NCI-H146 treated with DMSO at 0.1 percent for 48 hours (cell line): ENCODE data around the gene TIMMDC1.
A peak's percentile ranks its signal among the peaks of the same experiment; 100 is the strongest.

Source experiments
- DNase-seq: peaks from one replicate; lab custom pipeline; 2025; ENCODE audit not compliant: unreplicated experiment; lab: John Stamatoyannopoulos, UW

TIMMDC1 gene

DNA sequence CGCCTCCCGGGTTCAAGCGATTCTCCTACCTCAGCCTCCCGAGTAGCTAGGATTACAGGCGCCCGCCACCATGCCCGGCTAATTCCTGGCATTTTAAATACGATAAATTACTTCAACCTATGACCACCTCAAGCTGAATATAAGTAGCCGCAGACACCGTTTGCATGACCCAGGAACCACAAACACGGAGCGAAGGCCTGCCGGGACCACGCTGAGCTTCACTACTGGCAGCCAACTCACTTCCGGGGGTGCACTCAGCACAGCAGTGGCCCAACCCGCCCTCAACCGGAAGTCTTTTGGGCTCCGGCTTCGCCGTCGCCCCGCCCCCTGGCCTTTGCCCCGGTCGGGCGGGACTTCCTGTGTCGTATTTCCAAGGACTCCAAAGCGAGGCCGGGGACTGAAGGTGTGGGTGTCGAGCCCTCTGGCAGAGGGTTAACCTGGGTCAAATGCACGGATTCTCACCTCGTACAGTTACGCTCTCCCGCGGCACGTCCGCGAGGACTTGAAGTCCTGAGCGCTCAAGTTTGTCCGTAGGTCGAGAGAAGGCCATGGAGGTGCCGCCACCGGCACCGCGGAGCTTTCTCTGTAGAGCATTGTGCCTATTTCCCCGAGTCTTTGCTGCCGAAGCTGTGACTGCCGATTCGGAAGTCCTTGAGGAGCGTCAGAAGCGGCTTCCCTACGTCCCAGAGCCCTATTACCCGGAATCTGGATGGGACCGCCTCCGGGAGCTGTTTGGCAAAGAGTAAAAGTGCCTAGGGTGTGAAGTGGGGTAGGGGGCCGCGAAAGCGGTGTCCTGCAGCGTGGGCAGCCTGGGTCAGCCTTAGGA is at the start of gene TIMMDC1:
Gene TIMMDC1, plus strand, starts transcription at position 362 of the 826 bp plus-strand sequence. Its CDS starts 187 bp downstream, at position 549.
- peak; percentile 97 for DNase-seq

DNA sequence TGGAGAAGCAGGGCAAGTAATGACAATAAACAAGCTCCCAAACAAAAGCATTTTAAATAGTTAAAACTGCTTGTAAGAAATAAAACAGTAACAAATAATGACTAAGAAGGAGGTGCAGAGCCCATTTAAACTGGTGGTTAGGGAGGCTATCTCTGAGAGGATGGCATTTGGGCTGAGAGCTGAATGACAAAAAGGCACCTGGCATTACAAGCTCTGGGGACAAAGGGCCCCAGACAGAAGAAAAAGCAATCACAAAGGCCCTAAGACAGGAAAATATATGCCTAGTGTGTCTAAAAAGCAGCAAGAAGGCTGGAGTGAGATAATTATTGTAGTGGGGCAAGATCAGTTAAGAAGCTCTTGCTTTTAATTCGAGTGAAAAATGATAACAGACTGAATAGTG is 44.5 kb upstream of the TIMMDC1 start:
- no peak for DNase-seq

GRCh38 chr3:119456469-119456868 is 41.9 kb upstream of the TIMMDC1 start:
- no peak for DNase-seq

DNA sequence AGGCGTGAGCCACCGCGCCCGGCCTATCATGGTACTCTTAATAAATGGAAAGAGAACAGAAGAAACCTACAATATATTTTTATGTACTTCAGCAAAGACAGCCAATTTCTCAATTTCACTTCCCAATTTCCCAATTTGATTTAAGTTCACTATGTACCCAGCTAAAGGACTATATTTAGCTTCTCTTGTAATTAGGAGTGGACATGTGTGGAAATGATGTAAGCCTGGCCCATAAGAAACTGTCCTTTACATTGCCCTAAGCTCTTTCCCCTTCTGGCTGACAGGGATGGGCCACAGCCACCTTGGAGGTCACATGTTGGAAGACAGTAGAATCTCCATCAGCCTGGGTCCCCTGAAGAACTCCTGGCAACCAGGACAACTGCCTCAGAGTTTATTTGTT is 41.1 kb upstream of the TIMMDC1 start:
- DNase-seq, result no peak

DNA sequence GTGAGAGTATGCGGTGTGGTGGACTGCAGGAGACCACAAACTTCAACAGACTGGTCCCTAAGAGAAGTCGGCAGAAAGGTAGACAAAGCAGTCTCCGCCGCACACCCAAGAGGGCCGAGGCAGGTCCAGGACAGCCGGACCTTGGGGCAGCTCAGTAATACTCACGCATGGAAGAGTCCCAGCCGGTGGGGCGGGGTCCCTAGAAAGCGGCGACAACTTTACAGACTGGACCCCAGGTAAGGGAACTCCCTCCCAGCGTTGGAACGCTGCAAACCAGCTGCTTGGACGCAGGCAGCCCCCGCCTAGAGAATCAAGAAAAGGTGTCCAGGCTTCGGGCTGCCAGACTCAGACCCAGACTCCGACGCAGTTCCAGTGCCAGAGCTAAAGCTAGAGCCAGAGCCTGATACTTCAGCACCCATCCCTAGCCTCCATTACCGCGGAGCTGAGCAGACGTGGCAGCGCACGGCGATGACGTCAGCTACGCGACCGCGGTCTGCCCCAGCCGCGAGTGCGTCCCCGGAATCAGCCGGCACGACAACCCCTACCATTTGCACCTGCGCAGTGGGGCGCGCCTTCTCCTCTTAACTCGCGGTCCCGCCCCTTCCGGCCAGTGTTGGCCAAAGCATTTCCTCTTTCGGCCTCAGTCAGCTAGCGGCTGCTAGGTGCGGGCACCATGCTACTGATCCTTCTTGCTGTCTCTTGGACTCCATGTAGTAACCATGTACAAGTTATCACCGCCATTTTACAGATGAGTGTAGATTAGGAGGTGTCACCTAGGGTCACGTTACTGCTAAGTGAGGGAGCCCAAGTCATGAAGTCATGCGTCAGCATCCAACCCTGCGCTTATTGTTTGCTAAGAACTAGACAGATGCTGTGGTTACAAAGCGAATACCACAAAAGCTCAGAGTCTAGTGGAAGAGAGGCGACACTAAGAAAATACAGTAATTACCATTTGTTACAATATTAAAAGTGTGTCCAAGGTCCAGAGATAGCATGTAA is 34.9 kb upstream of the TIMMDC1 start, which contains the start of gene TMEM39A:
Gene TMEM39A, minus strand, starts transcription at position 445 of the 999 bp plus-strand sequence. CDS start 1,541 bp downstream, outside the sequence.
- DNase-seq, result peak; percentile 99

DNA sequence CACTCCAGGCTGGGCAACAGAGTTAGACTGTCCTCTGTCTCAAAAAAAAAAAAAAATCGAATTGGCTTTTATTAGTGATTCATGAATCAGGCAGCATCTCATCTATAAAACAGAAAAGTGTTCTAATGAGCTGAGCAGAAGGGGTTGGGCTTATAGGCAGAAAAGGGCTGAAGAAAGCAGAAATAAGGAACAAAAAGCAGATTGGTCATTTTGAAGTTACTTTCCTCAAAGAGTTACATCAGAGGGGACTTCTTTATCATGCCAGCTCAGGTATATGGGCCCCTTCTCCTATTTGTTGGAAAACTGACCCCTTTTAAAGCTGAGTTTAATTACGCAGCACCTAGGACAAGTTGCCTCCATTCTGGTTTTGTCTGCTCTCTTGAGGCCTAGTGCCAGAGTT is 30.3 kb upstream of the TIMMDC1 start:
- DNase-seq, result no peak

DNA sequence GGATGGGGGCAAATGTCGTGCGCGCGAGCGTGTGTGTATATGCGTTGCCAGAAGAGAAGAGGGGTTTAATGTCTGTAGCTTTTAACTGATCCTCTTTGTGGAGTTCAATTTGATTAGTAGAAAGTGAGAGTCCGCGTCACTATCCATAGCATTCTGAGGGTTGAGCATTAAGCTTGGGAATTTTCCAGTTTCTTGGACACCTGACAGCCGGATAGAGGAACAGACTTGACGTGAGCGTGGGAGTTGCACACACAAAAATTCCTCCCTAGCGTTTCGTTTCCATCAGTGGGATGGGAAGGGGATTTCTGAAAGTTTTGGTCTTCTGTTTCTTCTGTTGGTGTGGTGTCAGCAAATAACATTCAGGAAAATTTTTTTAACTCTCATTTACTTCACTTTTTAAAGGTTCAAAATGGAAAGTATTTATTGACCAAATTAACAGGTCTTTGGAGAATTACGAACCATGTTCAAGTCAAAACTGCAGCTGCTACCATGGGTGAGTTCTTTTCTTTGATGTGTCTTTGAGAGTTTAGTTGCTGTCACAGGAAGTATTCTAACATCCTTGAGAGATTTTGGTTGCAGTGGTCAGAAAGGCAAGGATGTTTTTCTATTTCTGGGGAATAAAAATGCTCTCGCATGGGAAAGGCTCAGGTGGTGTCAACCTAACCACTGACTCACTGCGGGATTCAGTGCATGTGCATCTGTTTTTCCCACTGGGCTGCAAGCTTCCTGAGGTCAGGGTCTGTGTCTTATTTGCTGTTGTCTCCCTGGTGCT is 28.7 kb upstream of the TIMMDC1 start:
- no peak for DNase-seq

DNA sequence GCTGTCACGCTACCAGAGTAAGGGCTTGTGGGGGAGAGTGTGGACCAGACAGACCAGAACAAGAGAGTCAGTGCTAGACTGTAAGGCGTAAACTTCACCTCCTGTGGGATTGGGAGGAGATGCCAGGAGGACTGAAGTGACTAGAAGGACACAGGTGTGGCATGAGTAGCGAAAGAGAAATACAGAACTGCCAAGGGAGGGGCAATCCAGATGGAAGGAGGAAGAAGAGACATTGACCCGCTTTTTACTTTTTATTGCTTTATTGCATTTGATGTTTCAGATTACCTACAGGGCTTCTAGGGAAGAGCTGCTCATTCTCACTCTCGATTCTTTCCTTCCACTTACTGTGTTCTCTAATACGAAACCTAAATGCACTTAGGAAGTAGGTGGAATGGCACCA is 27.5 kb upstream of the TIMMDC1 start:
- no peak for DNase-seq

DNA sequence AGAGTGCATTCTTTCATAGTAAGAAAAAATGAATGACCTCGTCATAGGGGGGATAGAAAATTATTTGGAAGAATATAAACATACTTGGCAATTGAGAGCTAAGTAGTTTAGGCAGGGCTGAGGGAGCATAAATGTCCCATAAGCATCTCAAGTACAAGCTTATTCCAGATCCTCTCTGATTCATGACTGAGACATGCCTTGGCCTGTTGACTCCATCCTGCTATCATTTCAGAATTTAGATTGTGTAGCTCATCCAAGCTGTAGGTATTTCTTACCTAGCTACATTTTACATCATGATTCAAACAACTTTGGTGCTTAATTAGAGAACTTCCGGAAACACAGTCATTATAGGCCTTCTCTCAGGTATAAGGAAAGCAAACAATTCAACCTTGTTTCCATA is 17.3 kb upstream of the TIMMDC1 start:
- DNase-seq, result no peak

- DNase-seq, result no peak
These were observed 15.2 kb upstream of the TIMMDC1 start for GRCh38 chr3:119483101-119483500.

DNA sequence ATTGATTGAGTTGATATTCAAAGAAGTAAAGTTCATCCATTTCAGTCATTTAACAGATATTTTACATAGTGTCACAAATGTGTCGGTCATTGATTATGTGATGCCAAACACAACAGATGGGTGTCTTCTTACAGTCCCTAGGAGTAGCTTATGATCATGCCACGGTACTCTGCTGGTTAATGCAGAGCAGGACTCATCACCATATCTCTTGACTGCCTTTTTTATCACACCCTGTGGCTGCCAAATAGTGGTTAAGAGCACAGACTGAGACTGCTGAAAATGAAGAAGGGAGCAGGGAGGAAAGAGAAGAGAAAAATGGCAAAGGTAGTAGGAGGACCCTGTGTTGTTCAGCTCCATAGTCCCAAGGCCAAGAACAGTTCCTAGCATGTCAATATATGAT is 12.8 kb upstream of the TIMMDC1 start:
- no peak for DNase-seq

- DNase-seq, result no peak
These were observed 8.2 kb upstream of the TIMMDC1 start for GRCh38 chr3:119490153-119490552.

GRCh38 chr3:119492128-119492527 is 6.2 kb upstream of the TIMMDC1 start:
- DNase-seq, result no peak

GRCh38 chr3:119492810-119493209 is 5.5 kb upstream of the TIMMDC1 start:
- DNase-seq, result no peak

- no peak for DNase-seq
These were observed 3.8 kb upstream of the TIMMDC1 start for GRCh38 chr3:119494597-119494996.

GRCh38 chr3:119497820-119498185 is 544 bp upstream of the TIMMDC1 start:
- DNase-seq, result no peak

GRCh38 chr3:119500265-119500664 is 1.9 kb downstream of the TIMMDC1 start:
- DNase-seq, result no peak

DNA sequence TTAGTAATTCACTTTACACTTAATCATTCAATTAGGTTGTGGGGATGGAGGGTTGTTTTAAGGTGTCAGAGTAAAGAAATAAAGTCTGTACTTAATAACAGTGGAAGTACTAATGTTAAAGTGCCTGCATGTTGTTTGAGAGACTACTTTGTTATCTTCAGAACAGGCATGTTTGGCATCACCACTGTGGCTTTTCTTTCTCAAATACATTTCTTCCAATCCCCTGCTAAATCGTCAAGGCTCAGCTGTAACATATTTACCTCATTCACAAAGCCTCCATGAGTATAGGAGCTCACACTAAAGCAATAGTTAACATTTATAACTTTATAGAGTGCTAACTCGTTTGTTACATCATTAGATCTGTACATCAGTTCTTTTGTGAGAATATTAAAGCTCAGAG is 2.6 kb downstream of the TIMMDC1 start:
- no peak for DNase-seq

DNA sequence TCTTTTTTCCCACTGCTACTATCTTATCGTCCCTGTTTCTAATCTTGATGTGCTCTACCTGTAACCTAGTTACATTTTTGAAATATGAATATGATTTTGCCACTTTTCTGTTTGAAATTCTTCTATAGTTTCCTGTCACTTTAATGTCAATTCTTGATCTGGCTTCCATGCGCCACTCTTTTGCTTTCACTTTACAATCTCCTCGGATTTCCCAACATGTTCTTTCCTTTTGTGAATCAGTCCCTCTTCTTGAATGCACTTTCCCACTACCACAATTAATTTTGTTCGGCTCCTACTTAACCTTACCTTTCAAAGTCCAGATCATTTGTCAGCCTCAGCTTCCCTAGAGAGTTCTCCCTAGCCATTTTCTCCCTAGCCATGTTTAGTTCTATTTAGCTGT is 8.3 kb downstream of the TIMMDC1 start:
- no peak for DNase-seq

DNA sequence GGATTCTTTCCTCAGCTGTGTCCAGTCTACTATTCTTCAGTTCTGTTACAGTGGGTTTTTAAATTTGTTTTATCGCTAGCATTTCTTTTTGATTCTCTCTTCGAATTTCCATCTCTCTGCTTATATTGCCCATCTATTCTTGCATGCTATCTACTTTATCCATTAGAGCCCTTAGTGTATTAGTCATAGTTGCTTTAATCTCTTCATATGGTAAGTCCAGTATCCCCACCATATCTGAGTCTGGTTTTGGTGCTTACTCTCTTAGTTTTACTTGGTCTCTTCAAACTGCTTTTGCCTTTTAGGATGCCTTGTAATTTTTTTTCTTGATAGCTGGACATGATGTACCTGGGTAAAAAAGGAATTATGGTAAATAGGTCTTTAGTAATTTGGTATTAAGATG is 9.1 kb downstream of the TIMMDC1 start:
- no peak for DNase-seq
